Measurements from ENCODE around the gene FOCAD. TPM values are rescaled to one million over a fixed set of nuclear protein-coding genes. Genes with fewer than 3 reads are reported as not detected.

Gene FOCAD
- total RNA-seq, 4 donors from 2014 or later: 13.9 to 31.2 (median 22.0) TPM

DNA sequence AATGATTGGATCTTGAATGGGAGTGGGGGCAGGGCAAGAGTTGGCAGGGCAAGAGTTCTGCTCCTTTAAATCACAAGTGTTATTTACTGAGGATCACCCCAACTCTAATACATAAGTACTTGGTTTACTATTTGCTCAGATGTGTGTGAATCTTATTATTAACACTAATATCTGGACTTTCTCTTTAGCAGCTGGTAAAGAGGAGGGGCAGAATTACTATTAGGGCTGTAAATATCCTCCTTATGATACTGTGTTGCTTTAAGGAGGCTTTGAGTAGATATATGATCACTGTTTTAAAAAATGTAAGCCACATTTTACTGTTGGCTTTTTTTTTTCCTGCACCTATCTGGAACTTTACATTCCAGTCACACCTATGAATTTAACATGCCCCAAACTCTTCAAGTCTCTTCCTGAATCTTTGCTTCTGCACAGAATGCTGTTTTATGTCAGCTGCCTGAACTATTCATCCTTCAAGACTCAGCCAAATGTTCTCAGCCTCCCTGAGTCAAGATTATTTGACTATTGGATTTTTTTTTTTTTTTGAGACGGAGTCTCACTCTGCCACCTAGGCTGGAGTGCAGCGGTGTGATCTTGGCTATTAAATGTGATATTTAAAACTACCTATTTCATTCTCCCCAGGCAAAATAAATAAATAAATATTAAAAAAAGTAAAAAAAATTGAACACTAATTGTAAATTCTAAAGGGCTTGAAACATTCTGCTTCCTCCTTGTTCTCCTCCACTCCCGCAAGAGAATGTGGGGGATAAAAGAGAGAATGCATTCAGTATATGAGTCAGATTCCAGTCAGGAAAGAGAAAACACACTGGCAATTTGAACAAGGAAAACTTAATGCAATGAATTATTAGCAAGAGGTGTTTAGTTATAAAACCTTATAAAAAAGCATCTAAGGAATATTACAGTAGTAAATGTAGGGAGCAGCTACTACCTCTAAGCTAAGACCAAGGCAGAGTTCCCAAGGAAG is 99.3 kb downstream of the FOCAD start:
- DNase-seq (ENCODE audit: low spot score in 2 of 2): no peak
- TF ChIP-seq POLR2A (IDR thresholded peaks at IDR 0.05): no peak
- TF ChIP-seq, protein P1, sequence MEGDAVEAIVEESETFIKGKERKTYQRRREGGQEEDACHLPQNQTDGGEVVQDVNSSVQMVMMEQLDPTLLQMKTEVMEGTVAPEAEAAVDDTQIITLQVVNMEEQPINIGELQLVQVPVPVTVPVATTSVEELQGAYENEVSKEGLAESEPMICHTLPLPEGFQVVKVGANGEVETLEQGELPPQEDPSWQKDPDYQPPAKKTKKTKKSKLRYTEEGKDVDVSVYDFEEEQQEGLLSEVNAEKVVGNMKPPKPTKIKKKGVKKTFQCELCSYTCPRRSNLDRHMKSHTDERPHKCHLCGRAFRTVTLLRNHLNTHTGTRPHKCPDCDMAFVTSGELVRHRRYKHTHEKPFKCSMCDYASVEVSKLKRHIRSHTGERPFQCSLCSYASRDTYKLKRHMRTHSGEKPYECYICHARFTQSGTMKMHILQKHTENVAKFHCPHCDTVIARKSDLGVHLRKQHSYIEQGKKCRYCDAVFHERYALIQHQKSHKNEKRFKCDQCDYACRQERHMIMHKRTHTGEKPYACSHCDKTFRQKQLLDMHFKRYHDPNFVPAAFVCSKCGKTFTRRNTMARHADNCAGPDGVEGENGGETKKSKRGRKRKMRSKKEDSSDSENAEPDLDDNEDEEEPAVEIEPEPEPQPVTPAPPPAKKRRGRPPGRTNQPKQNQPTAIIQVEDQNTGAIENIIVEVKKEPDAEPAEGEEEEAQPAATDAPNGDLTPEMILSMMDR (IDR thresholded peaks at IDR 0.05): no peak
- 70 to 75% methylated on average over 3 of the region's 3 CpGs for WGBS, 2 donors
- intact Hi-C loops (cut with DNase I; ENCODE audit: low total_unique reads): no loop called here
- H3K4me3 ChIP-seq (ENCODE audit: low read depth, poor library complexity, severe bottlenecking): no peak overlapping the region

DNA sequence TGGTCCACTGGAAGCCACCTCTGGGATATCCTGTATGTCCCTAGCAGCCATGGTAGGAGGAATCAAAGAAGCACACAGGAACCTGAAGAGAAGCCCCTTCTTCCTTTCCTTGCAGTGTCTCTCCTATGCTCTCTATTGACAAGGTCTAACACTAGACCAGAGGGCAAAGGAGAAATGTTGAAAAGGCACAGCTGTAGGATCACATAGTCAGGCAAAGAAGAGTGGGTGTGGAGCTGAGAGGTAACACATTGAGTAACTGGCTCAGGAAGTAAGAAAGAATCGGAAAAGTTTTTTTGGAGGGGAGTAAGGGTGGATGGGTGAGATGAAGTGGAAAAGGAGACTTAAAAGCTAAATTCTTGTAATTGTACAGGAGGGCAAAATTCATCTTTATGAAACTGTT is 100.1 kb downstream of the FOCAD start:
- no peak for DNase-seq (ENCODE audit: low spot score in 2 of 2)
- TF ChIP-seq, protein P1 (IDR thresholded peaks at IDR 0.05): no peak
- TF ChIP-seq POLR2A (IDR thresholded peaks at IDR 0.05): no peak
- WGBS, 2 donors: 89 to 100% methylated on average over 1 of the region's 1 CpG
- intact Hi-C loops (cut with DNase I; ENCODE audit: low total_unique reads): no loop called here
- H3K4me3 ChIP-seq (ENCODE audit: low read depth, poor library complexity, severe bottlenecking): no peak overlapping the region

DNA sequence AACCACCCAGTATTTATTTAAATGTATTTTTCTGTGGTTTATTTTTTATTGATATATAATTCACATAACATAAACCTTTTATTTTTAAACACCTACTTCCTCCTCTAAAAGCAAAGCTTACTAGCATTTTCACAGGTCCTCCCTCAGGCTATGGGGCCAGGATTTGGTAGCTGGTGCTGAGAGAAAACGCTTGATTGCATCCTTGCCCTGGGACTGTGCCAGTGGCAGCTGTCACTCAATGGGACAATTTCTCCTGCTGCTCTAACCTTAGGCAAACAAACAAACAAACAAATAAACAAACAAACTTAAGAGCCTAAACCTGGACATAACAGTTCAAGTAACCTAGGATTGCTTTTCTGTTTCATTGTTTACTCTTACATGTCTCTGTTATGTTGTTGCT is 102.7 kb downstream of the FOCAD start:
- intact Hi-C loops (cut with DNase I; ENCODE audit: low total_unique reads): no loop called here
- no peak overlapping the region for H3K4me3 ChIP-seq (ENCODE audit: low read depth, poor library complexity, severe bottlenecking)
- 45 to 64% methylated on average over 1 of the region's 1 CpG for WGBS, 2 donors
- no peak for DNase-seq (ENCODE audit: low spot score in 2 of 2)
- TF ChIP-seq POLR2A (IDR thresholded peaks at IDR 0.05): no peak
- TF ChIP-seq, protein P1 (IDR thresholded peaks at IDR 0.05): no peak

DNA sequence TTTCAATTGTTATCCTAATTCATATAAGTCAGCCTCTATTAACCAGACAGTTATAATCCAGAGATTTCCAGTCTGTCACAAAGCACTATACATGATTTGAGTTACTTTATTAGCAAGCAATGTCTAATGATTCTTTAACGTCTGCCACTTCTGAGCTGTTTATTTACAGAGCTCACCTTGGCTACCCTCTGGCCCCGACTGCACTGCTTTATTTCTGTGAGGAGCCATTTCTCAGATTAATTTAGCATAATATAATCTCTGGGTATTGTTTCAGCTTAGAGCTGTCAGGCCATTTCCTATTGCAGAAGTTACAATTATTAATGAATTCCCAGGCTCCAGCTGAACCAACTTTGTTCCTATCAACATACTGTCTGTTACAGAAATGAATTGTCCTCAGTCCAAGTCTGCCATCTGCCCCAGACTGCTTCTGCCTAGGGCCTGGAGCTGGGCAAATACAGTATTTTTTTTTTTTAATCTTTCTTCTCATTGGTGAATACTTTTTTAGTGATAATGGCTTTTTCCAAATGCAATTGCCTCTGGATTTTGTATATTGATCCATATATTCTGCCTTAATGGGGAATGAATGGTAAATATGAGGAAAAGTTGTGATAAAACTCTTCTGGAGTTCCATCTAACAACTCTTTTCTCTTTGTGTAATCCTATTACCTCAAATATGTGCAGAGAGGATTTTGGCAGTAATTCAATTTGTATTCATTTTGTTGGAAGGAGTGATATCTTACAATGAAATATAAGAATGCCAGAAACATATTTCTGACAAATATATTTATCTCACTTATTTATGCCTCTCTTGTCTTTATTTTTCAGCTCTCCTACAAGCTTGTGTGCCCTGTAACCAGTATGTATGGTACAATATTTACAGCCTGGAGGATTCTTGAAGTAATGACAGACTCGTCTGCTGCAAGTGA is 104.7 kb downstream of the FOCAD start:
- 55% methylated on average over 3 of the region's 3 CpGs for WGBS, 2 donors
- DNase-seq (ENCODE audit: low spot score in 2 of 2): no peak
- no peak overlapping the region for H3K4me3 ChIP-seq (ENCODE audit: low read depth, poor library complexity, severe bottlenecking)
- TF ChIP-seq POLR2A (IDR thresholded peaks at IDR 0.05): no peak
- TF ChIP-seq, protein P1 (IDR thresholded peaks at IDR 0.05): no peak
- intact Hi-C loops (cut with DNase I; ENCODE audit: low total_unique reads): no loop called here

DNA sequence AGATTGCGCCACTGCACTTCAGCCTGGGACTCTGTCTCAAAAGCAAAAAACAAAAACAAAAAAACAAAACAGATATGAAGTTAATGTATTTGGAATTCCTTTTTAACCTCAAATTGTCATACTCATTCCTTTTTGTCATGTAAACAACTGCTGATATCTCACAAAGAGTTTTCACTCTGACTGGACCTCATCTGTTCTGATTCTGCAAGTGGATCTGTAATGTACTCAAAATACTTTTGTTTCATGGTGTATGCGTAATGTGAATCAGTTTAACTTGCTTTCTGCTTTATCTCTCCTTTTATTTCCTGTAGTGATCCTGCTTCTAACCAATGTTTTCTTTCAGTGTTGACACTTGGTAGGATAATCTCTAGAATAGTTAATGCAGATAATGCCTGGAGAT is 106.7 kb downstream of the FOCAD start:
- intact Hi-C loops (cut with DNase I; ENCODE audit: low total_unique reads): no loop called here
- H3K4me3 ChIP-seq (ENCODE audit: low read depth, poor library complexity, severe bottlenecking): no peak overlapping the region
- 94 to 96% methylated on average over 2 of the region's 2 CpGs for WGBS, 2 donors
- DNase-seq (ENCODE audit: low spot score in 2 of 2): no peak
- TF ChIP-seq, protein P1 (IDR thresholded peaks at IDR 0.05): no peak
- no peak for TF ChIP-seq POLR2A (IDR thresholded peaks at IDR 0.05)
